Vagina (tissue), 2 donors: ENCODE results near the gene KIF21B.

ENCODE experiments used
- CTCF ChIP-seq, 3 experiments: fragments of 450-650 bp in 2 of 3; fragments of 200-600 bp in 1 of 3; sonication (generic) in 1 of 3; IDR thresholded peaks; one replicate each; pipeline ENCODE4 v1.5.1; 2017 to 2019; ENCODE audit warnings: antibody characterized with exemption in 3 of 3, mild to moderate bottlenecking in 2 of 3, moderate library complexity in 2 of 3
- POLR2A ChIP-seq, 2 donors: fragments of 450-650 bp; IDR thresholded peaks; one replicate each; pipeline ENCODE4 v1.6.1; 2017; ENCODE audit warnings: antibody characterized with exemption in 2 of 2, mild to moderate bottlenecking in 2 of 2, moderate library complexity in 2 of 2
- POLR2AphosphoS5 ChIP-seq, 2 donors: sonication (generic); formaldehyde crosslinking; IDR thresholded peaks; one replicate each; pipeline ENCODE4 v1.9.0; 2017; ENCODE audit warnings: antibody characterized with exemption in 2 of 2, mild to moderate bottlenecking in 2 of 2, low read depth in 1 of 2; ENCODE audit not compliant: insufficient read depth in 1 of 2

- no peak for TF ChIP-seq CTCF (IDR thresholded peaks at IDR 0.05)
- TF ChIP-seq POLR2A (IDR thresholded peaks at IDR 0.05): no peak
- no peak for TF ChIP-seq POLR2AphosphoS5 (IDR thresholded peaks at IDR 0.05; ENCODE audit: insufficient read depth in 1 of 2, low read depth in 1 of 2)
Measured at GRCh38 chr1:200938955-200939354, 84.6 kb downstream of the KIF21B start.
